ENCODE results near the gene OSCP1.
"Not testable (repeated sequence)": the region's sequence is repeated elsewhere in the genome, so short reads cannot be mapped to it uniquely, and the experiment has no call there.

OSCP1 gene

DNA sequence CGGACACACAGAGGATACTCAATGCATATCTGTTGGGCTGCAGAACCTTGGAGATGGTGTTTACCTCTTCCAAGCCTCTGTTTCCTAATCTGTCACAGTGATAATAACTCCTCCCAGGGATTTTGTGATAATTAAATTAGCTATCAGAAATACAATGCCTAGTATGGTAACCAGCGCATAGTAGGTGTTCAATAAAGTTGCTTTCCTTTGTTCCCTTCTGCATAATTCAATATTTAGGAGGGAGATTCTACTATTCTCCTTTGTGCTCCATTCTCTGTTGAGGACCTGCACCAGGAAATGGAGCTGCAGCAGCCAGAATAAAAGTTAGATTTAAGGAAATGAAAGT, 35.8 kb upstream of the OSCP1 start:
- no peaks in the 10 kb centered on the region for H3K27me3 ChIP-seq (ENCODE audit: control insufficient read depth, insufficient read depth, low read length, poor library complexity, severe bottlenecking)
- H3K9me3 ChIP-seq (ENCODE audit: control insufficient read depth, low read length), result no peaks in the 10 kb centered on the region
- WGBS, 2 experiments, result 94 to 100% methylated on average over 2 of the region's 2 CpGs
- H3K27ac ChIP-seq (ENCODE audit: insufficient read depth, low read depth, low read length, poor library complexity, severe bottlenecking), result no peak overlapping the region
- H3K4me3 ChIP-seq (ENCODE audit: insufficient read depth, low read depth, low read length), result no peak overlapping the region
- H3K36me3 ChIP-seq (ENCODE audit: control insufficient read depth, insufficient read depth, low read length), result no peaks in the 10 kb centered on the region
- no peaks in the 10 kb centered on the region for H3K4me1 ChIP-seq (ENCODE audit: control insufficient read depth, insufficient read depth, low read length)

GRCh38 chr1:36484099-36484498, 33.8 kb upstream of the OSCP1 start:
- WGBS, 2 experiments, result 83 to 92% methylated on average over 2 of the region's 2 CpGs
- H3K4me1 ChIP-seq (ENCODE audit: control insufficient read depth, insufficient read depth, low read length), result no peaks in the 10 kb centered on the region
- H3K36me3 ChIP-seq (ENCODE audit: control insufficient read depth, insufficient read depth, low read length), result no peaks in the 10 kb centered on the region
- H3K27ac ChIP-seq (ENCODE audit: insufficient read depth, low read depth, low read length, poor library complexity, severe bottlenecking), result no peak overlapping the region
- no peaks in the 10 kb centered on the region for H3K27me3 ChIP-seq (ENCODE audit: control insufficient read depth, insufficient read depth, low read length, poor library complexity, severe bottlenecking)
- H3K4me3 ChIP-seq (ENCODE audit: insufficient read depth, low read depth, low read length), result no peak overlapping the region
- no peaks in the 10 kb centered on the region for H3K9me3 ChIP-seq (ENCODE audit: control insufficient read depth, low read length)

GRCh38 chr1:36482724-36483388, 32.6 kb upstream of the OSCP1 start, which contains the start of gene CSF3R:
Gene CSF3R (minus strand): TSS chr1:36482913. CDS start chr1:36479496, 3,417 bp downstream.
- H3K27ac ChIP-seq (ENCODE audit: insufficient read depth, low read depth, low read length, poor library complexity, severe bottlenecking), result no peak within 1 kb of the TSS
- no peaks in the 10 kb centered on the region for H3K36me3 ChIP-seq (ENCODE audit: control insufficient read depth, insufficient read depth, low read length)
- H3K4me3 ChIP-seq (ENCODE audit: insufficient read depth, low read depth, low read length), result no peak within 1 kb of the TSS
- no peaks in the 10 kb centered on the region for H3K27me3 ChIP-seq (ENCODE audit: control insufficient read depth, insufficient read depth, low read length, poor library complexity, severe bottlenecking)
- WGBS, 2 experiments, result 78 to 83% methylated on average over 12 to 13 of the region's 13 CpGs
- no peaks in the 10 kb centered on the region for H3K9me3 ChIP-seq (ENCODE audit: control insufficient read depth, low read length)
- no peaks in the 10 kb centered on the region for H3K4me1 ChIP-seq (ENCODE audit: control insufficient read depth, insufficient read depth, low read length)

DNA sequence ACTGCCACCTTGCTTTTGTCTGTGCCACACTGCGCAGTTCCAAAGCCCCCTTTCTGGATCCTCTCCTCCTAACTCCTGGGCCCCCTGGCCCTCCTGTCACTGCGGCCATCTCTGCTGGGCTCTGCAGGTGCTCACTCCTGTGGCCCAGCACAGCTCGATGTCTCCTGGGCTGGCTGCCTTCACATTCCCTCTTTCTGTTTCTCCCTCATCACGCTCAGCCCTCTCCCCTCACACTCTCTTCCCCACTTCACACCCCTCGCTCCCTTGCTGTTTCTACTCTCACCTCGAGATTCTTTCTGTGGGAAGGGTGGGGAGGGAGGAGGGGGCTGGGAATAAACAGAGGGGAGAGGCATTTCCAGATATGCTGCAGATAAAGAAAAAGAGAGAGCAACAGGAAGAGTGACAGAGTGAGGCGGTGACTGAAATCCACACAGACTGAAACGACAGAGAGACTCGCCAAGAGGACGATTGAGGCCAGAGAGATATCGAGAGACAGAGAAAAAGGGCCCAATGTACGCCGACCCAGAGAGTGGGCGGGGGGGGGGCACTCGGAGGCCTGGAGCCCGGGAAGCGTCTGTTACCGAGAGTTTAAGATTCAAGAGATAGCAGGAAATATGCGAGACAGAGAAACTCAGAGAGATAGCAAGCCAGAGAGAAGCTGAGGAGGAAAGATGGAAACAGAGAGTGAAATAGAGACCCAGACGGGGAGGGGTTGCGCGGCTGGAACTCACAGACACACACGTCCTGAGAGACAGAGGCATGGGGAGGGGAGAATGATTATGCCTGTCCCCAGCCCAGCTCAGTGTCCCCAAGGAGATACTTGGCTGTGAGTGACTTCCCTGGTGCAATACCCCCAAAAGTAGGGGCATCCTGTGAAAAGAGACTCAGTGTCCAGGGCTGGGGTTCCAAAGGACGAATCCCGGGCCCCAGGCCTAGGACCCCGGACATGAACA, 31.8 kb upstream of the OSCP1 start:
- no peaks in the 10 kb centered on the region for H3K9me3 ChIP-seq (ENCODE audit: control insufficient read depth, low read length)
- no peaks in the 10 kb centered on the region for H3K36me3 ChIP-seq (ENCODE audit: control insufficient read depth, insufficient read depth, low read length)
- 77 to 80% methylated on average over 25 of the region's 26 CpGs for WGBS, 2 experiments
- no peaks in the 10 kb centered on the region for H3K4me1 ChIP-seq (ENCODE audit: control insufficient read depth, insufficient read depth, low read length)
- H3K4me3 ChIP-seq (ENCODE audit: insufficient read depth, low read depth, low read length), result no peak overlapping the region
- no peaks in the 10 kb centered on the region for H3K27me3 ChIP-seq (ENCODE audit: control insufficient read depth, insufficient read depth, low read length, poor library complexity, severe bottlenecking)
- no peak overlapping the region for H3K27ac ChIP-seq (ENCODE audit: insufficient read depth, low read depth, low read length, poor library complexity, severe bottlenecking)

- H3K27ac ChIP-seq (ENCODE audit: insufficient read depth, low read depth, low read length, poor library complexity, severe bottlenecking), result no peak overlapping the region
These were observed 30.8 kb upstream of the OSCP1 start for GRCh38 chr1:36481091-36481490.

DNA sequence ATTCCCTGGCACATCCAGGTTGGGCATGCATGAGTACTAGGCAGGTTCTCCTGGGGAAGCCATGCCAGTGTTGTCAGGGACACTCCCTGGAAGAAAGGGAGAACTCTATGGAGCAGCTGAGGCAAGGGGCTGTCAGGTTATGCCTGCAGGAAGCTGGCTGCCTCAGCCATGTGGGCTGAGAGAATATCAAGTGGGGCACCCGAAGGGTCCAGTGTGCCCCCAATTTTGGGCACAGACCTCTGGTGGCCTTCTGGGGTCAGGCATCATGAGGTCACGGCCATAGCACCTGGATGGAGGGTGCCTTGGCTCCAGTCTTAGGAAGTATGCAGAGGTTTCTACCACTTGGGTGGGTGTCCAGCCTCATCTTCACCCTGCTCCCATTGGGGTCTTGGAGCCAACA, 29.9 kb upstream of the OSCP1 start:
- H3K4me3 ChIP-seq (ENCODE audit: insufficient read depth, low read depth, low read length), result no peak overlapping the region
- no peaks in the 10 kb centered on the region for H3K9me3 ChIP-seq (ENCODE audit: control insufficient read depth, low read length)
- WGBS, 2 experiments, result 94% methylated on average over 2 of the region's 2 CpGs
- H3K36me3 ChIP-seq (ENCODE audit: control insufficient read depth, insufficient read depth, low read length), result no peaks in the 10 kb centered on the region
- H3K27ac ChIP-seq (ENCODE audit: insufficient read depth, low read depth, low read length, poor library complexity, severe bottlenecking), result no peak overlapping the region
- no peaks in the 10 kb centered on the region for H3K27me3 ChIP-seq (ENCODE audit: control insufficient read depth, insufficient read depth, low read length, poor library complexity, severe bottlenecking)
- no peaks in the 10 kb centered on the region for H3K4me1 ChIP-seq (ENCODE audit: control insufficient read depth, insufficient read depth, low read length)

More at GRCh38 chr1:36481091-36481490, 30.8 kb upstream of the OSCP1 start:
- Histone ChIP-seq H3K27me3 (ENCODE audit: control insufficient read depth, insufficient read depth, low read length, poor library complexity, severe bottlenecking) (no peaks in the 10 kb centered on the region), H3K4me3 (ENCODE audit: insufficient read depth, low read depth, low read length) (no peak overlapping the region), H3K4me1 (ENCODE audit: control insufficient read depth, insufficient read depth, low read length) (no peaks in the 10 kb centered on the region), H3K9me3 (ENCODE audit: control insufficient read depth, low read length) (no peaks in the 10 kb centered on the region), H3K36me3 (ENCODE audit: control insufficient read depth, insufficient read depth, low read length) (no peaks in the 10 kb centered on the region)
- 88 to 93% methylated on average over 6 of the region's 6 CpGs for WGBS, 2 experiments

- WGBS, 2 experiments, result 88 to 94% methylated on average over 2 of the region's 2 CpGs
- Histone ChIP-seq H3K4me1 (ENCODE audit: control insufficient read depth, insufficient read depth, low read length) (no peaks in the 10 kb centered on the region), H3K27ac (ENCODE audit: insufficient read depth, low read depth, low read length, poor library complexity, severe bottlenecking) (no peak overlapping the region), H3K4me3 (ENCODE audit: insufficient read depth, low read depth, low read length) (no peak overlapping the region), H3K36me3 (ENCODE audit: control insufficient read depth, insufficient read depth, low read length) (no peaks in the 10 kb centered on the region), H3K27me3 (ENCODE audit: control insufficient read depth, insufficient read depth, low read length, poor library complexity, severe bottlenecking) (no peaks in the 10 kb centered on the region), H3K9me3 (ENCODE audit: control insufficient read depth, low read length) (no peaks in the 10 kb centered on the region)
These were observed 29.3 kb upstream of the OSCP1 start for GRCh38 chr1:36479505-36480051.

DNA sequence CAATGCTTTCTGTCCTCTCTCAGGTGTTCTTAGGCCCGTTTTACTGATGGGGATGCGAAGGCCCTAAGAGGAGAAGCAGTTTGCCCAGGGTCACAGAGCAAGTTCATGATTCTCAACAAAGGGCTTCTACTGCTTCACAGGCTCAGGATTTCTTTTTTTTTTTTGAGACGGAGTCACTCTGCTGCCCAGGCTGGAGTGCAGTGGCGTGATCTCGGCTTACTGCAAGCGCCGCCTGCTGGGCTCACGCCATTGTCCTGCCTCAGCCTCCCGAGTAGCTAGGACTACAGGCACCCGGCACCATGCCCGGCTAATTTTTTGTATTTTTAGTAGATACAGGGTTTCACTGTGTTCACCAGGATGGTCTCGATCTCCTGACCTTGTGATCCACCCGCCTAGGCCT, 27.4 kb upstream of the OSCP1 start:
- H3K27me3 ChIP-seq (ENCODE audit: control insufficient read depth, insufficient read depth, low read length, poor library complexity, severe bottlenecking); H3K4me3 ChIP-seq (ENCODE audit: insufficient read depth, low read depth, low read length); H3K36me3 ChIP-seq (ENCODE audit: control insufficient read depth, insufficient read depth, low read length); H3K27ac ChIP-seq (ENCODE audit: insufficient read depth, low read depth, low read length, poor library complexity, severe bottlenecking); H3K4me1 ChIP-seq (ENCODE audit: control insufficient read depth, insufficient read depth, low read length); H3K9me3 ChIP-seq (ENCODE audit: control insufficient read depth, low read length): not testable (repeated sequence)
- WGBS, 2 experiments, result 74% methylated on average over 13 of the region's 13 CpGs

GRCh38 chr1:36476945-36477344, 26.7 kb upstream of the OSCP1 start:
- H3K4me1 ChIP-seq (ENCODE audit: control insufficient read depth, insufficient read depth, low read length), result peaks cover 4% of the 10 kb centered on the region
- no peaks in the 10 kb centered on the region for H3K36me3 ChIP-seq (ENCODE audit: control insufficient read depth, insufficient read depth, low read length)
- no peak overlapping the region for H3K27ac ChIP-seq (ENCODE audit: insufficient read depth, low read depth, low read length, poor library complexity, severe bottlenecking)
- H3K9me3 ChIP-seq (ENCODE audit: control insufficient read depth, low read length), result no peaks in the 10 kb centered on the region
- H3K4me3 ChIP-seq (ENCODE audit: insufficient read depth, low read depth, low read length), result no peak overlapping the region
- H3K27me3 ChIP-seq (ENCODE audit: control insufficient read depth, insufficient read depth, low read length, poor library complexity, severe bottlenecking), result no peaks in the 10 kb centered on the region
- WGBS, 2 experiments, result 93 to 94% methylated on average over 4 to 5 of the region's 5 CpGs

DNA sequence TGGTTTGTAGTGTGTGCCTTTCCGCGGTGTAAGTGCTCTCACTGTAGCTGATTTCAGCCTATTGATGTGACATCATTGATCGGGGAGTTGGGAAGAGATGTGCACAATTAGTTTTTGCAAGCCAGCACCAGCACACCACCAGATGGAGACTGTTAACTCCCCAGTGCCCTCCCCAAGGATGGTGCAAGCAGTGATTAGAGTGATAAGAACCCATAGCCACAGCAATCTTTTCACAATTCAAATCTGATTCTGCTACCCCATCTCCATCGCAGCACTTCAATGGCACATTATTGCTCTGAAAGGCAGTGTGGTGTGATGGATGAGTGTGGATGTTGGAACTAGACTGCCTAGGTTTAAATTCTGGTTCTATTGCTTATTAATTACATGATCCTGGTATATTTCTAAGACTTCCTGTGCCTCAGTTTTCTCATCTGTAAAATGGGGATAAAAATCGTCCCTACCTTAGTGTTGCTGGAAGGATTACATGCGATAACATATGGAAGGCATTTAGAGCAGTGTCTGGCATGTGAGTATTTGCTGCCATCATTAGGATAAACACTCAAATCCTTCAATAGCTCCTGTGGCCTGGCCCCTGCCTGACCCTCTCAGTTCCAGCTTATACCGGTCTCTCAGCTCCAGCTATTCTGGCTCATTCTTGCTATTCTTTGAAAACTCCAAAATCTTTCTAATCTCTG, 25.8 kb upstream of the OSCP1 start:
- H3K36me3 ChIP-seq (ENCODE audit: control insufficient read depth, insufficient read depth, low read length), result no peaks in the 10 kb centered on the region
- H3K9me3 ChIP-seq (ENCODE audit: control insufficient read depth, low read length), result no peaks in the 10 kb centered on the region
- 91 to 94% methylated on average over 7 of the region's 7 CpGs for WGBS, 2 experiments
- H3K4me1 ChIP-seq (ENCODE audit: control insufficient read depth, insufficient read depth, low read length), result peaks cover 5% of the 10 kb centered on the region
- no peaks in the 10 kb centered on the region for H3K27me3 ChIP-seq (ENCODE audit: control insufficient read depth, insufficient read depth, low read length, poor library complexity, severe bottlenecking)
- no peak overlapping the region for H3K27ac ChIP-seq (ENCODE audit: insufficient read depth, low read depth, low read length, poor library complexity, severe bottlenecking)
- H3K4me3 ChIP-seq (ENCODE audit: insufficient read depth, low read depth, low read length), result no peak overlapping the region

Data from ectodermal cell (in vitro differentiated cells).